HG02981 (cell line): ENCODE measurements around the gene POU2AF1.
"Not testable (repeated sequence)": the region's sequence is repeated elsewhere in the genome, so short reads cannot be mapped to it uniquely, and the experiment has no call there.

Experiments used
- ATAC-seq: cut with Tn5 transposase; IDR thresholded peaks from one replicate; pipeline ENCODE4 v1.9.1; 2021; ENCODE audit warnings: mild to moderate bottlenecking, moderate library complexity; ENCODE audit not compliant: unreplicated experiment

The POU2AF1 gene

DNA sequence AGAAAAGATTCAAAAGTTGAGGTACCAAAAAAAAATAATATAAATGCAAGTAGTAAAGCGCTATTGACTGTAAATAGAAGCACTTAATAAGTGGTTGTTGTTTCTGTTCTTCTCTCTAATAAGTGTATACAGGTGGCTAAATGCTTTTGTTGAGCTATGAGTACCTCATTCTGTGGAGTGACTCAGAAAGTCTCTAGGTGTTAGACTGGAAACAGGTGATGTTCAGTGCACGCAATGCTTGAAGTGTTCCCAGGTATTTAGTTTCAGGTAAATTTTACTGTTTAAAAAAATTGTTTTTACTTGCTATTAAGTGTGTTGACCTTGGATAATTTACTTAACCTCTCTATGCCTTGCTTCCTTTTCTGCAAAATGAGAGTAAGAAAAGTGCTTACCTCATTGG lies 56.5 kb downstream of the POU2AF1 start:
- no peak for ATAC-seq

DNA sequence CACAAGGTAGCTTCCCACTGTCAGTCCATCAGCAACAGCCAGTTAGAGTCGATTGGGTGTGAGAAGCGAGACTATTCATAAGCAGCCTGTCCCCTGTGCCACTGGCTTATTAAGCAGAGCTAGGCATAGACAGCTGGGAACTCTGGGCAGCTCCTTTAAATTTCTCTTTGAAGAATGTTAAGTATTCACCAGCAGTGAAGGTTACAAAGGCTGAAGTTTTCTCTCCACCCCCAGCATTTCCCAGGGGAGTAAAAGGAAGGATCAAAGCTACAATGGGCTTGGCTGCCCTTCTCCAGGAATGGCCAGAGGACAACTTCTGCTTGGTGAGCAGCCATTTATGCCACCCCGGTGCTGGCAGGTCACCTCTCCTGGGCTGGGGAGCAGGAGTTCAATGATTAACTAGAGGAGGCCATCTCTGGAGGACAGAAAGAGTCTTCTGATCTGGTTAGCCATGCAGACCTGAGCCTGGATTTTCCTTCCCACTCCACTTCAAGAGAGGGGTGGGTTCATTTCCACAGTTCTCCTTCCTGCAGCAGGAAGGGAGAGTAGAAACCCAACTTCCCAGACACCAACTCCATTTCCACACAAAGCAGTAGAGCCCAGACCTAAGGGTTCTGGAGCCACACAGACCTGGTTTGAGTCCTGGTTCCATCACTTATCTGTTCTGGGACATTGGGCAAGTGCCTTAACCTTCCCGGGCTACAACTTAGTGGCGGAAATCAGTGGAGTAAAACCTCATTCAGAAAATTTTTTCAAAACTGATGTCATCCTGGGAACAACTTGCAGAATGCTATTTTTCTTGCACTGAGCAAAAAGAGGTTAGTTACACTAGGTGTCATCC lies 58.1 kb downstream of the POU2AF1 start:
- ATAC-seq = no peak

DNA sequence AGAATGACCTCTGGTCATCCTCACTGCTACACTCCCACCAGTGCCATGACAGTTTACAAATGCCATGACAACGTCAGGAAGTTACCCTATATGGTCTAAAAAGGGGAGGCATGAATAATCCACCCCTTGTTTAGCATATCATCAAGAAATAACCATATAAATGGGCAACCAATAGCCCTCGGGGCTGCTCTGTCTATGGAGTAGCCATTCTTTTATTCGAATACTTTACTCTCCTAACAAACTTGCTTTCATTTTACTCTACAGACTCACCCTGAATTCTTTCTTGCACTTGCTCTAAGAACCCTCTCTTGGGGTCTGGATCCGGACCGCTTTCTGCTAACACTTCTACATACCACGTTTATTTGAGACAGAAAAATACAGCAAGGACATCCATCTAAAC lies 58.9 kb downstream of the POU2AF1 start:
- not testable (repeated sequence) for ATAC-seq

DNA sequence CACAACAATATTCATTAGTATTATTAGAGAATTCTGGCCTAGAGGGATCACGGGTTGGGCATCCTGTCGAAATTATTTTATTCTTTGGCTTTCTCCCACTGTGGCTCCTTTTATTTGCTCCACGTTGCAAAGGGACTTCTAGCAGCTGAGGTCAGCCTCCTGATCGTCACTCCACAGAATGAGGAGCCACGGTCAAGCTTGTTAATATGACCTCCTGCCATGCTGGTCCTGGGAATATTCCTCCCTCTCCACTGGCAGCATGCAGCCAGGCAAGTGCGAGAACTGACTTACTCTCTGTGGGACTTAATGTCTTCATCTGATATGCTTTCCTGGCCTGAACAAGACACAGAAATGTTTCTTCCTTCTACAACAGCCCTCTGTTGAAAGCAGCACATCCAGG lies 59.8 kb downstream of the POU2AF1 start:
- no peak for ATAC-seq

DNA sequence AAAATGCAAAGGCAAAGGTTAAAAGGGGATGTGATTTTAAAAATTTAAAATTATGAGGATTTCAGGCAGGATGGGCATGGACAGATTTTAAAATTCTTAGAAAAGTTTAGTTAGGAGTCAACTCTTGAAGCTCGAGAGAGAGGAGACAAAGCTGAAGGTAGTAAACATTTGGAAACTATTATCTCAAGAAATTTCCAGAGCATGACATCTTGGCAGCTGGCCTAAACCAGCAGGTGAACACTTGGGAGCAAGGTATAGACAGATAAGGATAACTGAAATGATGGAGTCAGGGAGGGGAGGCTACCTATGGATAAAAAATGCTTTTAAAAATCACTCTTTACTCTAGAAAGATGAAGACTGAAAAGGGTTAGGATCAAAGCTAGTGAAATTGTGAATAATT lies 67.0 kb downstream of the POU2AF1 start:
- ATAC-seq = no peak

DNA sequence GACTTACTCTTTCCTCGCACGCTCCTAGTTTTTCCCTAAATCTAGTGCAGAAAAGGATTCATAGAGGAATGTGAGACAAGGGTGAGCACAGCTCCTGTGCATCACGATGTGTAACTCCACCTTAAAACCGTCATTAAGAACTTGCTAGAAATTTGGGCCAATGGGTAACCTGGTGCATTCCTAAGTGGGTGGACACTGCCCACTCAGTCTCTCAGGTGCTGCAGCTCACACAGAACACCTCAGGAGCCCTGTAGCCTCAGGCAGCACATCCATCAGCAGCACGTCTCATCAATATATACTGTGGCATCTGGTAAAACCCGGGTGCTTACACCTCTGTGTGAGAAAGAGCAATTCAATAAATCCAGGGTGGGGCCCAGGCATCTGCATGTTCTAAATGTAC lies 68.4 kb downstream of the POU2AF1 start:
- no peak for ATAC-seq

DNA sequence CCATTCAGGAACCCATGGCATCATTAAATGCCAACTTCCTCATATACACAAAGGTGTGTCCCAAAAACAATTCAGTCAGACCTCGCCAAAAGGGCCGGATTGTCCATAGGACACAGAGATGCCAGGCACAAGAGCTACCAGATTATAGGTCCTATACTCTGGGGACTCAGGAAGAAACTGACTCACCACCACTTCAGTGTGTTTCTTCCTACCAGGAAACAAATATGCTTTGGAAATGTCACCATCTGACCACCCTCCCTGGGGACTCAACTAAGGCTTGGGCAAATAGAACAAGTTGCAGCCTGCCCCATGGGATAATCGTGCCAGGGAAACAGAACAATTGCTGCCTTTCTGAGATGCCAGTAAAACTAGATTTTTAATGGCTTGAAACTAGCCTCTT lies 69.0 kb downstream of the POU2AF1 start:
- ATAC-seq = no peak

DNA sequence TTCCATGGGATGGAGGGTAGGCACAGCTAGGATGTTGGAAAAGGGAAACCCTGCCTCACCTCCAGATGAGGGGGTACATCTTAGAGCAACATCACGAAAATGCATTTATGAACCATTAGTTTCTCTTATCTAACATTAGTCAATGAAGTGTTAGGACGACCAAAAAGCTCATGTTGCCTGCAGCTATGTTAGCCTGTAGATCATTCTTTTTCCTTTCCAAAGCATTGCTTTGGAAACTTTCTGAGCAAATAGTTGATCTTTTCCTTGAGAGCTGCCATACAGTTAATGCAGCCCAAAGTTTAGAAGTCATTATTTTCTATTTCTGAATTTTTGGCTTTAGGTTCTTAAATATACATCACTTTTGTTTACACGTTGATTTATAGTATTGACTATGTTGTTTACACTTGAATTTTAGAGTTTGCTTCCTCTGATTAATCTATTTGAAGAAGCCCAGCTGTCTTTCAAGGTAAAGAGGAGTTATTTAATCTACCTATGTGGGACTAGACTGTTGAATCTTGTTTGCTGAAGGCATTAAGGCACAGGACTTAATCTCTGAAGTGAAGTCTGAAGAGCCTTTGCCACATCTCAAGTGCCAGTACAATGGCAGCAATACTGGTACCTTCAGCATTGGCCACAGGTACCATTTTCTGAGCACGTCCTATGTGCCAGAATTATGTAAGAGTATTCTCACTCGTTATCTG lies 69.7 kb downstream of the POU2AF1 start:
- no peak for ATAC-seq

DNA sequence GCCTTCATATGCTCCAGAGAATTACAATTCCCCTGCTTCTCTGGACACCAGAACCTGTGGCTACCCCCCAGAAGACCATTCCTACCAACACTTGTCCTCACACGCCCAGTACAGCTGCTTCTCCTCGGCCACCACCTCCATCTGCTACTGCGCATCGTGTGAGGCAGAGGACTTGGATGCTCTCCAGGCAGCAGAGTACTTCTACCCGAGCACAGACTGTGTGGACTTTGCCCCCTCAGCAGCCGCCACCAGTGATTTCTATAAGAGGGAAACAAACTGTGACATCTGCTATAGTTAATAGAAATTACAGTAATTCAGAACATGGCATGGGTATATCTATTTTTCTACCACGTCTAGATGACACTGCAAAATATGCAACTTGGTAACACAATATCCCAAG lies 70.9 kb downstream of the POU2AF1 start:
- no peak for ATAC-seq

DNA sequence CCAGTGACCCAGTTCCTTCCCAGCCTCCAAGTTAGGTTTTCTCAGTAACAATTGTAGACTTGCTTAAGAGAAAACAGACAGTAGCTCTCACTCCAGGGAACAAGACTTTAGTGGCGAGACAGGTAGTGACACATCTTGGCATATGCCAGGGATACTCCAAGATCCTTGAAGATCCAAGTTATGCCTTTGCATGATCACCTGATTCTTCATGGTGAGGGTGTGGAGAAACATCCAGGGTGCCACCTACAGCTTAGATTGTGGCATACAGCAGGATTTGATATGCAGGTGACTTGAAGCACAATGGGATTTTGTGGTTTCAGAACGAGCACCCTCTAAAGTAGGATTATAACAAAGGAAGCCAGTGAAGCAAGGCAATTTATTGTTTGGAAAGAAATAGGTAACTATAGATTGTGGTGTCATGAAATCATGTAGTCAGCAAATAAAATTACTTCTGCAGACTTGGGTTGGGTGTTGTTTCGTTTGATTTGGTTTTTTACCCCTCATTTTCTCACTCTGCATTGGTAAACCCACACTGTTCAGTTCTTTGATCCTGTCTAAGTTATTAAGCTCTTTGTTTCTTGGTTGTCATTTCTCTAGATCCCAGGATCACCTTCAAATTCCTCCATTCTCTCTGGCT lies 71.5 kb downstream of the POU2AF1 start:
- ATAC-seq = no peak

DNA sequence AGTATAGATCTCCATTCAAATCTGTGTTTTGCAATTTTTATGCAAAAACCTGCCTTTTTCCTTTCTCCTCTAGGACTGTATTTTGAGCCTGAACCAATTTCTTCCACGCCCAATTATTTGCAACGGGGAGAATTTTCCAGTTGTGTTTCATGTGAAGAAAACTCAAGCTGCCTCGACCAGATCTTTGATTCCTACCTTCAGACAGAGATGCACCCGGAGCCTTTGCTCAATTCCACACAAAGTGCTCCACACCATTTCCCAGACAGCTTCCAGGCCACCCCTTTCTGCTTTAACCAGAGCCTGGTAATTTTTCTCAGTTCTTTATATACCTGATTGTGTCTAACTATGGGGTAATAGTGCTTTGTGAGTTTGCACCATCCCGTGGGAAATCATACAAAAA lies 72.8 kb downstream of the POU2AF1 start:
- ATAC-seq = no peak

DNA sequence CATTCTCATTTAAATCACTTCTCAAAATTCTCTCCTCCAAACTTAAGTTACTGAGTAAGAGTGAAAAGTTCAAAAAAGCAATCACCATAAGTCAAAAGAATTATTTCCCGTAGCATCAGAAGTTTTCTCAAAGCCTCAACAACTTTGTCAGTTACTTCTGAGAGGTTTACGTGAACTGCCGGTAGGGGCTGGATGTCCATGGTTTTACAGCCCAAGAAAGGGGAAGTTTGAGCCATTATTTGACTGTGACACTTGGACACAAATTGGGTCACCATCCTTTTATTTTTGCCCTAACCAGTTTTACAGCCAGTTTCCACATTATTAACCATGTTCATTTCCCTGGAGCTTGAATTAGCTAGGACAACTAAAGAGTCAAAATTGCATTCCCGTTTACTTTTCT lies 73.2 kb downstream of the POU2AF1 start:
- ATAC-seq = no peak

DNA sequence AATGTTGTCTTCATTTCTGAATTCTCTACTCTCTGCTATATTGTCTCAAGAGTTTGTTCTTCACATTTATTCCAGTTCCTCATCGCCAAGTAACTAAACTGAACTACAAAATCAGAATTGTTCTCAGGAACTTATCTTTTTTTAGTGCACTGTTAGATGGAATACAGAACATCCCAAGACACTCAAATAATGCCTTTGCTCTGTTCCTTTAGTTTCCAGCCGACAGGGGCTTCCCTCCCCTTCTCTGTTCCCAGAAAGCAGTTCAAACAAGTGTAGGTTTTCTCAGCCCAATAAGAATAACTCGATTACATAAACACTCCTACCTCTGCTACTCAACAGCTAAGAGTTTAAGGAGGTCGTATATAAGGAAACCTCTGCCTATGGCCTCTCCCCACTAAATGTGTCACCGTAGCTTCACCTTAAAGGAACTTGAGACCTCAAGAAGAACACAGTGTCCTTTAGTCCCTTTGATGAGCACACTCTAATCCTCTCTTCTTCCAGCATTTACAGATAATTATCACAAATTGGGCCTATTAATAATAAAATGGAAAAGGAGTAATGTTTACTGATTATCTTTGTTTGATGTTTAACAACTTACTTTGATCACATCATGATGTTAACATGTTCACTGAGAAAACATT lies 73.8 kb downstream of the POU2AF1 start:
- no peak for ATAC-seq

DNA sequence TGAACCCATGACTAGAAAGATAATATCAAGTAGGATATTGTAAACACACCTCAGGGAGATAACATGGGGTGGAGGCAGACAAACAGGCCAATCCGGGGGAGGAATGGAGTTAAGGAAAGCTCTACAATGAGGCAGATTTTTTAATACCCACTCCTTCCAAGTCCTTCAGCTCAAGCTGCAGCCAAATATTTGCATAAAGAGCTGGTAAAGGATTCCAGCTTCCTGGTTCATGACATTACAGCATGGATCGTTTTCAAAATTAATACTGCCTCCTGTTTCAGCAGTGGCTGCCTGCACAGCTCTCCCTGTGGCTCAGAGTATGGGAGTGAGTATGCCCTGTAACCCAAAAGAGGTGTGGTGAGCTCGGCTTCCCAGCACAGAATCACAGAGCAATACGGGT lies 75.6 kb downstream of the POU2AF1 start:
- no peak for ATAC-seq

DNA sequence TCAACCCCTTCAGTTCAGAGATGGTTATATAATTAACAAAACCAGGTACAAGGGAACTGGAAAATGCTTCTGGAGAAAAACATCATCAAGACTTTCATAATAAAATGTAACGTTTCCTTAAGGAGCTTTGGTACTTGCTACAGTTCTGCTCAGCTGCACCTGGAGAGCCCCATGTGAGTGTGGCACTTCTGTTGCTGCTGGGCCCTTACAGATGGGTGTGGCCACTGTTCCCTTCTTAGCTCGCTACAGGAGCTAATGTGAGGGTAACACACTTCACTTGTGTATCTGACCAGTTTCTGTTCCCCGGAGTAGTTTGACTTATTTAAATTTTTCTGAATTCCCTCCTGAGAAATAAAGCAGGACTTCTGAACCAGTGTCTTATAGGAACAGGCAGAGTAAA lies 76.8 kb downstream of the POU2AF1 start:
- no peak for ATAC-seq
